GM18861 (cell line): Measurements from ENCODE around the gene ETFB.
A peak's percentile ranks its signal among the peaks of the same experiment; 100 is the strongest.

Source experiments
- ATAC-seq: cut with Tn5 transposase; IDR thresholded peaks from one replicate; pipeline ENCODE4 v1.9.1; 2021; ENCODE audit not compliant: unreplicated experiment

ETFB gene

DNA sequence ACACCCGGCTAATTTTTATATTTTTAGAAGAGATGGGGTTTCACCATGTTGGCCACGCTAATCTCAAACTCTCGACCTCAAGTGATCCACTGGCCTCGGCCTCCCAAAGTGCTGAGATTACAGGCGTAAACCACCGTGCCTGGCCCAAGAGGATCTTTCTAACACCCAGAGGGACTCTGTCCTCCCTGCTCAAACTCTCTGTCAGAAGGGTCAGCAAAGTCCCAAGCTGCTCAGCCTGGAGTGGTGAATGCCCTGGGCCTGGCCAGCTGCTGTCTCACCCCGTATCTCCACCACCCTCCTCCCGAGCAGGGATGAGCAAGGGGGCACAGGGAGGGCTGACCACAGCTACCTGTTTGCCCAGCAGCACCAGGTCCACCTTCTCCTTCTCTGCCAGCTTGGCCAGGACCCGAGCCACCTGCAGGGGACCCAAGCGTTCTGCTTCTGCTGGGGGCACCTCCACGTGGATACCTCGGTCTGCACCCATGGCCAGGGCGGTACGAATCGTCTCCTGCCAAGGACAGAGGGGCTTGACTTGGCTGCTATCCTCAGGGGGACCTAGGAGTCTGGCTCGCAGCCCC, 13.3 kb downstream of the ETFB start:
- no peak for ATAC-seq

DNA sequence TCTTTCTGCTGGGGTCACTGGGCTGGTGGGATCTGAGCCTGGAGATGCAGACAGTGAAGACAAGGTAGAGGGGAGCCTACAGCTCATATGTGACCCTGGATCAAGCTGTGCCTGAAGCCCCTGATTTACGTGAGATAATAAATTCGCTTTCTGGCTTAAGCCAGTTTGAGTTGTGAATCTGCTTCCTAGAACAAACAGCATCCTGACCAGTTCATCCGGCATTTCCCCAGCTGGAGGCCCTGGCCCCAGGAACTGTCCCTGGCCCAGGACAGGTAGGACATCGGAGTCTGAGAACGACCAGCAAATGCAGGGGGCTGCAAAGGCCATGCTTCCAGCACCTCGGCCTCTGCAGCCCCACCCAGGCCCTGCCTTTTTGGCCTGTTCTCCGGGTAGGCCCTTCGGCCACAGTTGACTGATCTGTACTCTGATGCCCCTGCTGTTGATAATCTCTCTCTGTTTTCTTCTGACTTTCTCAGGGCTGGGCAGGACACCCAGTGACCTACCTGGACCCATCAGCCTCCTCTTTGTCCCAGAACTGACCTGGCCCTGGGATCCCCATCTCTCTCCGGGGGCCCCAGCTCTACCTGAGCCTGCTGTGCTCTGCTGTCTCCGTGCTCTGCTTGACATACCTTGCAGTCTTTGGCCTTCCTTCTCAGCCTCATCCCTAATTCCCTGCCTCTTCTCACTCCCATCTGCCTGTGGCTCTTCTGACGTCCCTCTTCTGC, 14.8 kb downstream of the ETFB start:
- ATAC-seq = no peak

DNA sequence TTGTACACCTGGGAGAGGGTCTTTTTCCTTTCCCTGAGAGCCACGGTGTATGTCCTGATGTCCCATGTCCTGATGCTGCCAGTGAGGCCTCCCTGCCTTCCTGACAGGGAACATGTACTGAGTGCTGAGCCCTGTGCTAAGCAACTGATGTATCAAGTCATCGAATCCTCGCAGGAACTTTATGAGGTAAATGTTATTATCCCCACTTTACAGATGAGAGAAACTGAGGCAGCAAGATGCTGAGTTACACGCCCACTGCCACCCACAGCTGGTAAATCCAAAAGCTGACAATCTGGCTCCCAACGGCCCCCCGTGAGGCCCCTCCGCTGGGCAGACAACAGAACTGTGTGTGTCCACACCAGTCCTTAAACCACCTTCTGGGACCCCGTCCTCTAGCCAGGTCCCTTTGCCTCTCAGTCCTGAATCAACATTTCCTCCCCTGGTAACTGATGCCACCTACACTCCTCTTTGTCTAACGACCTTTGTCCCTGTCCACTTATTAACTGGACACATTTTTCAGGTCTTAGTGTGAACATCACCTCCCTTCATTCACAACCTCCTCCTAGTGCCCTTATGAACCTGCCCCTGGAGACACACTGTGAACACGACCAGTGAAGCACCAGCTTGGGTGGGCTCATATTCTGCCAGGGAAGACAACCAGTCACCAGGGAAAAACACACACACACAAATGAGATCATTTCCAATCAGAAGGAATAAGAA, 18.8 kb downstream of the ETFB start:
- ATAC-seq = no peak

DNA sequence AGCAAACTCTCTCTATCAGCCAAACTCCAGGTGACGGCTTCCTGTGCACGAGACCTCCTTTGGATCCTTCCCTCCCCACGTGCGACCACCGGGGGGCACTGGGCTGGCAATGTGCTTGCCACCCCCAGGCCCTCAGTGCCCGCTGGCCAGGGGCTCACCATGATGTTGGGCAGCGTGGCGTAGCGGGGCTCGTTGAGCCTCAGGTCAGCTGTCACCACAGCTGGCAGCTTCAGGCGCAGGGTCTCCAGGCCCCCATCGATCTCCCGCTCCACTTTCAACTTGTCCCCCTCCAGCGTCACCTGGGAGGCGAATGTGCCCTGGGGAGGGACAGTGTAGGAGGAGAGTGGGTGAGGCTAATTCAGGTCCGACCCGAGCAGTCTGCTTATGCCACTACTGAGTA, 19.4 kb downstream of the ETFB start:
- ATAC-seq = no peak

DNA sequence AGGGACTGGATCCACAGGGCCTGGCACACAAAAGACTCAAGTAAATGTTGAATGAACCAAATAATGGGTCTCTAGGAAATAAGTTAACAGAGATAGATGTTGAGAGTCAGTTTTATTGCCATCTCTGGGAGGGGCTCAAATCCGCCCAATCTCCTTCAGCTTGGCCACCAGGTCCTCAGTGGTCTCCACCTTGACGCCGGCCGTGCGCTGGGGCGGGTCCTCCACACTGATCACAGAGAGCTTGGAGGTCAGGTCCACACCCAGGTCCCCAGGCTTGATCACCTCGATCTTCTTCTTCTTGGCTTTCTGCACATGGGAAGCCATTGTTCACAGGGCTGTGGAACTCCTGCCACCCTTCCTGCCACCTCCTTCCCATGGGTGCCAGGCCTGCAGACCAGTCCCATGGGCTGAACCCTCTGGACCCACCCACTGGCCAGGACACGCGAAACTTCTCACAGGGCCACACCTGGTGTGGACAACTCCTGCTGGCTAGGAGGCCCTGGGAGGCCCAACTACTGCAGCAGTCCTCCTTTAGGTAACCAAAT, 21.0 kb downstream of the ETFB start:
- ATAC-seq = no peak

DNA sequence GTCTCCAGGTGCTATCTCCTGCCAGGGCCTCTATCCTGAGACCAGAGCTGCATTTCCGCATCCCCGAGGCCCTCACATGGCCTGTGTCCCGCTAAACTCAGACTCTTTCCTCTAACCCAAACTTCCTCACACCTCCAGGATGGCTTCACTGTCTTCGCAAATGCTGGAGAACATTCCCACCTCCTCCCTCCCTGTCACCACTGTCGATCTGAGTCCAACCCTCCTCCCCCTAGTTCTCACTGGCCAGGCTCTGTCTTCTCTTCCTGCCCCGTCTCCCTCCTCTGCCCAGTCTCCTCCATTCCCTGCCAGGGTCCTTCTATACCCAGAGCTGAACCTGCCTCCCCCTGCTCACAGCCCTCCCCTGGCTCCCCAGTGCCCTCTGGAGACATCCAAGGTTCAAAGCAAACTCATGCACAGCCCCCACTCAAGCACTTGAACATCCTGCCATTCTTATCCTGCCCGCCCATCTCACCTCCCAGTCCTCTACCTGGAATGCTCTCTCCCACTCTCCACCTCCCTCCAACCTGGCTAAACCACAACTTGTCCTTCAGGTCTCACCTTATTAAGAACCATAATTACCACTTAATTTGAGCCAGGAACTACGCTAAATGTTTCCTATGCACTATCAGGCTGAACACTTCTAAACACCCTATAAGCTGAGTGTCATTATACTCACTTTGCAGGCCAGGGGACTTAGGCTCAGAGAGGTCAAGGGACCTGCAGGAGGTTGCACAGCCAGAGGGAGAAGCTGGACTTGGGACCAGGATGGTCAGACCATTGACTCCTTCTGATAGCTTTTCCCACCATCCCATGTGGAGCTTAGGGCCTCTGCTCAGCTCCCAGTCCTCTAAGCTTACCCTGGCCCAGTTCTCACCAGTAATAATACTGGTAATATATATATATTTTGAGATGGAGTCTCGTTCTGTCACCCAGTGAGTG, 23.3 kb downstream of the ETFB start:
- ATAC-seq = no peak

DNA sequence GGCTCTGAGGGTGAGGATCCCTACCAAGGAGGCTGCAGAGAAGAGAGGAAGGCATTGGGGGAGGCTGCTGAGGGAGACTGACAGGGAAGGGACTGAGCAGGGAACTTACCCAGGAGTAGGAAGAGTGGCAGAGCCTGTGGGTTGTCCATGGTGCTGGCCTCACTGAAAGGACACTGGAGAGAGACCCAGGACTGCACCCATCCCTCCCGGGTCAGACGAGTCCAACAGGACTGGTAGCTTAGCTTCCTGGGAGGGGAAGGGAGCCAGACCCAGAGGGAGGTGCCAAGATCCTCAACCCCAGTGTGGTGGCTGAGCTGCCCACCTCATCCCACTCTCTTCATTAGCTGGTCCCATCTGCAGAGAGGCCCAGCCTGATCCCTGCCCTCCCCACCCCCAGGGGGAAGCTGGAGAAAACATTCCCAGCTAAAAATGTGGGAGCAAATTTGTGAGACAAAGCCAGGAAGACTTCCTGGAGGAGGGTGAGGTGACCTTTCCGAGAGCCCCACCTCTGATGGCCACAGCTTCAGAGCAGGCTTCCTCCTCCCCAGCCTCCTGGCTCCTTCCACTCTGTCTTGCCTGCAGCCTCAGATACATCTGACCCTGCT, 24.1 kb downstream of the ETFB start, which contains the start of gene VSIG10L:
Gene VSIG10L, minus strand, starts transcription at position 164 of the 605 bp plus-strand sequence. Its CDS starts 15 bp downstream, at position 149.
- no peak for ATAC-seq

DNA sequence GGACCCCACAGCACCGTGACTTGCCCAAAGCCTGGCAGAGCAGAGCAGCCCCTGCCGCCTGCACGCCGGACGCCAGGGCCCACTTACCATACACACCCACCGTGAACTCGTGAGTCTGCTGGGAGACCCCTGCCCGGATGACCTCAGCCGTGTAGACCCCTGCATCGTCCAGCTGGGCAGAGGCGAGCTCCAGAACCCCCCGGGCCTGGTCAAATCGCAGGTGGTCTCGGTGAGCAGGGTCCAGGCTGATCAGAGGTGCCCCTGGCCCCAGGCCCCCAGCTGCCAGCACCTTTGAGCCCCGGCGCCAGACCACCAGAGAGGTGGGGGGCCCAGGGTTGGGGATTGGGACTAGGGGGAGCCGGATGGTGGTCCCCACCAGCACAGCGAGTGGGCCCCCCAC, 25.1 kb downstream of the ETFB start:
- no peak for ATAC-seq

DNA sequence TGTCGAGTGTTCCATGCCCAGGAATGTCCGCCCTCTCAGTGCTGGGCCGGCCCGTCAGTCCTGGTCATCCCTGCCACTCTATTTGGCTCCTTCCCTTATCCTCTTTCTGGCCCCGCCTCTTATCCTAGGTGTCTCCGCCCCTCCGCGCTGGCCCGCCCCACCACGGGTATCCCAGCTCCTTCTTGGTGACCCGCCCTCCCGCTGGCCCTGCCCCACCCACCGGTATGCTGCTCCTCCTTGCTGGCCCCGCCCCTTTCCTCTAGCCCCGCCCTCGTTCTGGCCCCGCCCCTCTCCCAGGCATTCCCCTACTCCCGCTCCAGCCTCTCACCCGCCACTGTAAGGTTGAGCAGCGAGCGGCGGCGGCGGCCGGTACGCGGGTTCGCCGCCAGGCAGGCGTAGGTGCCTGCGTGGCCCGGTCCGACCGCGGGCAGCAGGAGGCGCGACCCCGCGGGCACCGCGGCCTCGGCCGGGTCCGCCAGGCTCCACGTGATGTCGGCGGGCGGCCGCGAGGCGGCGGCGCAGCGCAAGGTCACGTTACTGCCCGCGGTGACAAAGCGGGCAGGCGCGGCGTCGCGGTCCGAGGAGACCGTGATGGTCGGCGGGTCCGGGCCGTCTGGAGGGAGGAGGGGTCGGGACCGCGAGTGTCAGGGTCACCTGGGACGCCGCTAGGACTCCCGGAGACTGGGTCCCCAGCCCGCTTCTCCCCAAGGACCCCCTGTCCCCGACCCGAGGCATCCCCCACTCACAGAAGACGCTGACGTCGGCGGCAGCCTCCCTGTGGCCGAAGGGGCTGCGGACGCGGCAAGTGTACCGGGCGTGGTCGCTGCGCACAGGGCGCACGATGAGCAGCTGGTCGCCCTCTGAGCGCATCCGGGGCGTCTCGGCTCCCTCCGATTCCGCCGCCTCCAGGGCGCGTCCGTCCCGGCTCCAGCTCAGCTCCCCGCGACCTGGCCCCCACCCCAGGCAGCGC, 26.2 kb downstream of the ETFB start:
- peak; percentile 28 for ATAC-seq

DNA sequence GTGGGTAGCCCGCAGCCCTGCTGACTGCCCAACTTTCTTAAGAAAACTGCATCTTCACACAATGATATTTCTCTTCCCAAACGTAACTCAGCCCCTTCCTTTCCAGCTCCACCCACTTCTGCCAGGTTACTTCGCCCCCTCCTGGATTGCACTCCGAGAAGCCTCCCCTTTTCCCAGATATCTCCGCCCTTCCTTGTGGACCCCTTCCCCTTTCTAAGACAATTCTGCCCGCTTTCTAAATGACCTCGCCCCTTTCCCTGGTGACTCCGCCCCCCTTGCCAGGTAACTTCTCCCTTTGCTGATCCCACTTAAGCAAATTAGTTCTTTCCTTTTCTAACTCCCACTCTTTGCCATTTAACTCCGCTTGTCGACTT, 26.9 kb downstream of the ETFB start:
- no peak for ATAC-seq

DNA sequence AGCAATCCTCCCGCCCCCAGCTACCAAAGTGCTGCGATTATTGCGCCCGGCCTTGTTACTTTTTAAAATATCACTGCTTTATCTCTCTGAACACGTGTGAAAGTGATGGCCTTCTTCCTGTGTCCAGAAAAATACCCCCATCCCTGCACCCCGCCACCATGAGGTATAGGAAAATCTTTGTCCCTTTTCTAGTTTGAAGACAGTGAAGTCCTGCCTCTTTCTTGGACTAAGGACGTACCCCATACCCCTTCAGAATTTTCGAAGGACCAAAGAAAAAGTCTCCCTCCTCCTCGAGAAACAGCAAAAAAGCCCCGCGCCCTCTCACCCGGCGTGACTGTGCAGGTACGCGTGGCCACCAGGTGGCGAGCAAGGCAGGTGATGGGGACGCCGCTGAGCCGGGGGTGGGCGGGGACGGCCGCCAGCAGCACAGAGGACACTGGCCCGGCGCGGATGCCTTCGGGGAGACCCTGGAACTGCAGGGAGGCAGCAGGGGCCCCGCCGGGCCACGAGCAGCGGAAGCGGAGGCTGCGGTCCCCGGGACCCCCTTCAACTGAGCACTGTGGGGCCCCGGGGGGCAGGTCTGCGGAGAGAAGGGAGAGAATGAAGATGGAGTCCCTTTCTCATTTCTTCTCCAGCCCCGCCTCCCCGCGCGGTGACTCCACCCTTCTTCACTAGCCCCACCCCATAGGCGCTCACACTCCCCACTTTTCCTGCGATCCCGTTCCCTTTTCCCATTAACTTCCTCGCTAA, 27.4 kb downstream of the ETFB start:
- peak; percentile 49 for ATAC-seq

DNA sequence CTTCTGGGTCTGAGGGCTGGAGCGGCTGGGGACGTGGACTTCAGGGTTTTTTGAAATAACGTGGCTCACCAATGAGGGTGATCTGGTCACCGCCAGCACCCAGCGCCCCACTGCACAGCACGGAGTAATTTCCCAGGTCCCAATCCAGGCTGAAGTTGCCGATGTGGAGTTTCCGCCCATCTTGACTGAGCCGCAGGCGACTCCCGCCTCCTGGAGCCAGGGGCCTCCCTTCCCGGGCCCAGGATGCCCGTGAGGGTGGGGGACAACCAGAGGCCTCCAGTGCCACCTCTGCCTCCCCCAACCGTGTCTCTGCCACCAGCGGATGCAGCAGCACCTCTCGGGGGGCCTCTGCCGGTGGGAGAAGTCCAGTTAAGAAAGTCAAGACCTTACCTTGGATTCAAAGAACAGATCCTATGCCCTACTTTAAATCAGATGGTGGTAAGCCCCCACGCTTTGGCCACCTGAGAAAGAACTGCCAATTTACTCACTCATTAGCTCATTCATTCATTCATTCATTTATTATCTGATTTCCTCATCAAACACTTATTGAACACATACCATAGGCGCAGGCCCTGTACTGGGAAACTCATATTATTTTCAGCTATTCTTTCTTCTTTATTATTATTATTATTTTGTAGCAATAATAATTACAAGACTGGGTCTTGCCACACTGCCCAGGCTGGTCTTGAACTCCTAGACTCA, 28.2 kb downstream of the ETFB start:
- ATAC-seq = no peak

DNA sequence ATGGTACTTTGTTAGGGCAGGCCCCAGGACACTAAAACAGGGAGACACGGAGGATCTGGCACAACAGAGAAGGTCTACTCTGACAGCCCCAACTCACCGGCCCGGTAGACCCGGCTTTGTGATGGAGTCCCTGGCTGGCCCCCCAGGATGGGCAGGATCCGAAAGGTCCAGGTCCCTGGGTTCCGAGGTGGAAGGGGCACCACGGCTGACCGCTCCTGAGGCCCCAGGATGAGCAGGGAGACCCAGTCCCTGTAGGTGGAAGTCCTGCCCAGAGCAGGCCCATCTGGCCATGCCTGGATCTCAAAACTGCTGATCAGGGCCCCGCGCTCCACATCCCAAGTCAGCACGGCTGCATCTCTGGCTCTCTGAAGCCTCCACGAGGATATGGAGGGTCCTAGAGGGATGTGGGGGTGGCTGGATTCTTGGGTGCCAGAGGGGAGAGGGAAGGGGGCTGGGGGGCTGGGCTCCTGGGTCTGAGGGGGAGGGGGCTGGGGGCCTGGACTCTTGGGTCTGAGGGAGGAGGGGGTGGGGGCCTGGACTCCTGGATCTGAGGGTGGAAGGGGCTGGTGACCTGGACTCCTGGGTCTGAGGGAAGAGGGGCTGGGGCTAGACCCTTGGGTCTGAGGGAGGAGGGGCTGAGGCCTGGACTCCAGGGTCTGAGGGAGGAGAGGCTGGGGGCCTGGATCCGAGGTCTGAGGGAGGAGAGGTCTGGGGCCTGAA, 28.9 kb downstream of the ETFB start:
- ATAC-seq = no peak

DNA sequence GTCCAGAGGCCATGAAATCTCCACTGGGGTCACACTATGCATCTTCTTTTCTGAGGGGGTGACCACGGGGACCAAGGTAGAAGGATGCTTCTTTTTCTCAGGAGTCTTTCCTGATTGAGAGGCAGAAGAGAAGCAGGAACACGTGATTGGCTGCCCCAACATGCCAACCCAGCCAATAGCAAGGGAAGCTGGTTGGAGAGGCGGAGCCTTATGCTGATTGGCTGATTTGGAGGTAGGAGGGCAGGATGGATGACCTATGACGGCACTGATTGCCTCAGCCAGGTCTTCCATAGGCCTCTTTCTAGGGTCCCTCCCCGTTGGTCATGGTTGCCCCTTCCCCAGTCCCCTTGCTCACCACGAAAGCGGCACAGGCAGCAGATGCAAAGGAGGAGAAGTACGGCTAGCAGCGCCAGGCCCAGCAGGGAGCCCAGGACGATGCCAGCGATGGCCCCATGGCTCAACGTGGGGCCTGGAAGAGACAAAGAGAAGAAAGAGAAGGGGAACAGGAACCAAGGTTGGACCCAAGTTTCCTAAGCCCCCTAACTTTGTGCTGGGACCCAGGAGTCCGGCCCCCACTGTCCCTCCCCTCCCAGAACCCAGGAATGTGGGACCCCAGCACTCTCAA, 32.2 kb downstream of the ETFB start:
- no peak for ATAC-seq

DNA sequence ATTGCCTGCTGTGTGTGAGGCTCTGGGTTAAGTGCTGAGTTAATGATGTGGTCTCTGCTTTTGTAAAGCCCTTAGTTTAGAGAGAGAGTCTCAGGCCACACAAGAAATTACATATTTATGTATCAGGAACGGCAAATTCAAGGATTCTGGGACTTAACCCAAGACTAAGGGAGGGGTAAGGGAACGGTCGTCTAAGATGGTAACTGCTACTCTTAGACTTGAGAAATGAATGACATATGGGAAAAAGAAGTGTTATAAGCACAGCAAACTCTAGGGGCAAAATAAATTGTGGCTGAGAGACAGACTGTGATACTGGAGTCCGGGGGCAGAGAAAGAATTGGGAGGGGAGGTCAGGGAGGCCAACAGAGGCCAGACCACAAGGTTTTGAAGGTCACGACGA, 34.5 kb downstream of the ETFB start:
- ATAC-seq = no peak

DNA sequence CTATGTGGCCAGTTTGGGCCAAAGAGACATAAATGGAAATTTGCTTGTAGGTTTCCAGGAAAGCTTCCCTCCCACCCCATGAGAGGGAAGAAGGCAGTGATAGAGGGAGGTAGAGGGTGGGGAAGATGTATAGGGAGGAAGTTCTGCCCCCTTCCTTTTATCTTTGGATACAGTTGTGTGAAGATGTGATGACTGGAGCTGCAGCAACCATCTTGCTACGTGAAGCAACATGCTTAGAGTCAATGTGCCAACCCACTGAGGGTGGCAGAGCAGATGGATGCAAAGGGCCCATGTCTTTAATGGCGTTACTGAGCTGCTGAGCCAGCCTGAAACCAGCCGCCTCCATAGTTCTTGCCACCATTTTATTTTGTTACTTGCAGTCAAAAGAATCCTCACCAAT, 35.0 kb downstream of the ETFB start:
- ATAC-seq = no peak

DNA sequence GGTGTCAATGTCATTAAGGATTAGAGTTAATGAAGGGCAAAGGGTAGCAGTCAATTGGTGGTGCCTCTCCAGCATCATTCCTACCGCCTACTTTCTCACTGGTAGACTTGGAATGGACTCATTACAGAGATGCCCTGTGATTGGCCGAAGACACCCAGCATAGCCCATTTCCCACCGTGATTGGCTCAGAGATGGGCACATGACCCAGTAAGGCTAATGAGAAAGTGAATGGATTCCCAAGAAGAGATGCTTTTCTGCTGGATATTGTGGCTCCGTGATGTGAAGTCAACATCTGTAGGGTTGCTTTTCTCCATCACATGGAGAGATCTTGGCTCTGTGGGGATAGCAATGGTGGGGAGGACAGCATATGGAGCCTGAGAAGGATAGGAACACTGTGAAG, 35.8 kb downstream of the ETFB start:
- no peak for ATAC-seq
